HepG2 (cell line): ENCODE data around the gene INO80B. TPM values are rescaled to one million over a fixed set of nuclear protein-coding genes. Genes with fewer than 3 reads are reported as not detected.
A peak's percentile ranks its signal among the peaks of the same experiment; 100 is the strongest.

Experiments used
- ARID5B ChIP-seq: IDR thresholded peaks from 2 replicates; pipeline ENCODE4 v1.4.0; 2020; ENCODE audit warnings: mild to moderate bottlenecking, missing genetic modification reagents
- DZIP1 ChIP-seq: sonication (generic); formaldehyde crosslinking; IDR thresholded peaks from 2 replicates; pipeline ENCODE4 v1.5.0; 2020; ENCODE audit warnings: mild to moderate bottlenecking, missing genetic modification reagents
- HMGA1 ChIP-seq: sonication (generic); formaldehyde crosslinking; conservative IDR thresholded peaks from 2 replicates; pipeline ENCODE4 v1.4.0; 2020; ENCODE audit warnings: missing genetic modification reagents
- HOXA9 ChIP-seq: sonication (generic); formaldehyde crosslinking; IDR thresholded peaks from 2 replicates; pipeline ENCODE4 v1.8.1; 2022; ENCODE audit warnings: missing genetic modification reagents, mild to moderate bottlenecking, moderate library complexity, borderline replicate concordance
- JARID2 ChIP-seq: sonication (generic); formaldehyde crosslinking; IDR thresholded peaks from 2 replicates; pipeline ENCODE4 v1.8.1; 2023; ENCODE audit warnings: missing genetic modification reagents, inconsistent platforms; ENCODE audit not compliant: insufficient replicate concordance
- JDP2 ChIP-seq: sonication (generic); formaldehyde crosslinking; IDR thresholded peaks from 2 replicates; pipeline ENCODE4 v1.8.1; 2022; ENCODE audit warnings: missing genetic modification reagents, borderline replicate concordance
- LCORL ChIP-seq, 2 experiments: fragments of 450-650 bp in 1 of 2; sonication (generic) in 1 of 2; formaldehyde crosslinking in 1 of 2; IDR thresholded peaks; 2 replicates each; pipeline versions ENCODE4 v1.5.0 to v1.6.1; 2017 to 2020; ENCODE audit warnings: antibody characterized with exemption in 1 of 2, missing genetic modification reagents in 1 of 2
- MIER2 ChIP-seq: IDR thresholded peaks from 2 replicates; pipeline ENCODE4 v1.6.1; 2016; ENCODE audit warnings: missing biosample characterization, missing genetic modification reagents
- NR2C2 ChIP-seq: sonication (generic); formaldehyde crosslinking; IDR thresholded peaks from 2 replicates; pipeline ENCODE4 v1.4.0; 2020; ENCODE audit warnings: missing genetic modification reagents, mild to moderate bottlenecking, moderate library complexity, borderline replicate concordance
- NR2F1 ChIP-seq, 2 experiments: fragments of 450-650 bp in 1 of 2; formaldehyde crosslinking in 1 of 2; IDR thresholded peaks; 2 replicates each; pipeline versions ENCODE4 v1.5.0 to v1.6.1; 2016 to 2020; ENCODE audit warnings: mild to moderate bottlenecking in 1 of 2, missing compliant biosample characterization in 1 of 2, missing genetic modification reagents in 1 of 2, moderate library complexity in 1 of 2
- NR2F2 ChIP-seq: IDR thresholded peaks from 2 replicates; pipeline ENCODE4 v1.6.1; 2012; ENCODE audit warnings: low read depth, inconsistent platforms, borderline replicate concordance
- PAX8 ChIP-seq: sonication (generic); formaldehyde crosslinking; IDR thresholded peaks from 2 replicates; pipeline ENCODE4 v1.8.0; 2022; ENCODE audit warnings: mild to moderate bottlenecking, missing genetic modification reagents, borderline replicate concordance
- SIX1 ChIP-seq: sonication (generic); formaldehyde crosslinking; IDR thresholded peaks from 2 replicates; pipeline ENCODE4 v1.4.0; 2020; ENCODE audit warnings: missing genetic modification reagents, borderline replicate concordance
- YEATS2 ChIP-seq: sonication (generic); formaldehyde crosslinking; IDR thresholded peaks from 2 replicates; pipeline ENCODE4 v1.4.0; 2020; ENCODE audit warnings: missing genetic modification reagents, borderline replicate concordance
- ZC3H4 ChIP-seq: sonication (generic); formaldehyde crosslinking; IDR thresholded peaks from 2 replicates; pipeline ENCODE4 v1.4.0; 2020; ENCODE audit warnings: missing genetic modification reagents, borderline replicate concordance
- ZNF275 ChIP-seq: sonication (generic); formaldehyde crosslinking; IDR thresholded peaks from 2 replicates; pipeline ENCODE4 v1.8.0; 2022; ENCODE audit warnings: missing genetic modification reagents, mild to moderate bottlenecking, inconsistent platforms, borderline replicate concordance
- ZNF44 ChIP-seq: sonication (generic); formaldehyde crosslinking; IDR thresholded peaks from 2 replicates; pipeline ENCODE4 v1.5.1; 2020; ENCODE audit warnings: mild to moderate bottlenecking, missing genetic modification reagents
- ZNF616 ChIP-seq: sonication (generic); formaldehyde crosslinking; IDR thresholded peaks from 2 replicates; pipeline ENCODE4 v1.5.0; 2020; ENCODE audit warnings: low read depth, mild to moderate bottlenecking, missing genetic modification reagents
- ZZZ3 ChIP-seq: sonication (generic); formaldehyde crosslinking; IDR thresholded peaks from 2 replicates; pipeline ENCODE4 v1.4.0; 2020; ENCODE audit warnings: missing genetic modification reagents, mild to moderate bottlenecking, borderline replicate concordance
- polyA plus RNA-seq, 8 experiments: library from polyadenylated mRNA; depleted of rRNA in 3 of 8; stranded (reverse) in 7 of 8; unstranded in 1 of 8; fragments of >200 nt; fragmentation: Illumina TruSeq in 4 of 8; extraction: Trizol in 4 of 8; gene quantifications; 2 replicates each; pipeline versions ENCODE4 v1.2.1 to v1.2.3, GENCODE V29; 2011 to 2016; ENCODE audit warnings: low read depth in 4 of 8, missing spikeins in 1 of 8, mixed read lengths in 1 of 8; ENCODE audit not compliant: insufficient read depth in 1 of 8
- total RNA-seq, 5 experiments: library from RNA; depleted of rRNA; stranded (reverse); fragments of >200 nt; fragmentation: Illumina TruSeq; extraction: Trizol; gene quantifications; 2 replicates each; pipeline ENCODE4 v1.2.3, GENCODE V29; 2016; ENCODE audit warnings: low read depth in 1 of 5

The INO80B gene
- total and polyA plus RNA-seq, 2 of the 13 experiments (the other 11 are each of a cell fraction or from before 2014, with no cell fraction given) = 6.2 to 14.5 TPM

GRCh38 chr2:74501335-74502071, 46.6 kb downstream of the INO80B start (continued):
- 0 out of 2 replicates have a peak, but pooled peaks have one; percentile 83 for TF ChIP-seq ZNF44 (CRISPR knock-in tag)
- TF ChIP-seq MIER2 (CRISPR knock-in tag) = 0 out of 2 replicates have a peak, but pooled peaks have one; percentile 49
- 0 out of 2 replicates have a peak, but pooled peaks have one; percentile 27 for TF ChIP-seq ZC3H4 (CRISPR knock-in tag)
- no peak for TF ChIP-seq JARID2 (CRISPR knock-in tag)
- no peak for TF ChIP-seq ZNF275
- TF ChIP-seq NR2F1 (CRISPR knock-in tag; IDR thresholded peaks at IDR 0.05) = no peak
- TF ChIP-seq NR2F2 = no peak
- no peak for TF ChIP-seq PAX8
- no peak for TF ChIP-seq YEATS2 (CRISPR knock-in tag)
- no peak for TF ChIP-seq ARID5B (CRISPR knock-in tag)
- TF ChIP-seq HMGA1 (CRISPR knock-in tag) = no peak
- 0 out of 2 replicates have a peak, but pooled peaks have one; percentile 10 for TF ChIP-seq ZNF616
- TF ChIP-seq LCORL (IDR thresholded peaks at IDR 0.05) = no peak
- peak; percentile 74; the same call in 1 of the 2 replicates for TF ChIP-seq LCORL (CRISPR knock-in tag; IDR thresholded peaks at IDR 0.05)
- TF ChIP-seq NR2C2 (CRISPR knock-in tag) = no peak
- TF ChIP-seq SIX1 (CRISPR knock-in tag) = no peak
- TF ChIP-seq JDP2 (CRISPR knock-in tag) = no peak
- no peak for TF ChIP-seq ZZZ3 (CRISPR knock-in tag)
- TF ChIP-seq HOXA9 (CRISPR knock-in tag) = no peak; the same call in 1 of the 2 replicates
- TF ChIP-seq DZIP1 (CRISPR knock-in tag) = no peak
